Neural progenitor cell (in vitro differentiated cells): ENCODE data around the gene DAB2.

Source experiments
- EZH2 ChIP-seq: fragments of 200-600 bp; sonication (generic); IDR thresholded peaks from 2 replicates; pipeline ENCODE4 v1.6.1; 2017; ENCODE audit warnings: antibody characterized with exemption, mild to moderate bottlenecking, moderate library complexity
- TF ChIP-seq, protein P1 (sequence below): fragments of 200-600 bp; sonication (generic); IDR thresholded peaks from 2 replicates; pipeline ENCODE4 v1.5.1; 2017; ENCODE audit warnings: antibody characterized with exemption, mild to moderate bottlenecking

DNA sequence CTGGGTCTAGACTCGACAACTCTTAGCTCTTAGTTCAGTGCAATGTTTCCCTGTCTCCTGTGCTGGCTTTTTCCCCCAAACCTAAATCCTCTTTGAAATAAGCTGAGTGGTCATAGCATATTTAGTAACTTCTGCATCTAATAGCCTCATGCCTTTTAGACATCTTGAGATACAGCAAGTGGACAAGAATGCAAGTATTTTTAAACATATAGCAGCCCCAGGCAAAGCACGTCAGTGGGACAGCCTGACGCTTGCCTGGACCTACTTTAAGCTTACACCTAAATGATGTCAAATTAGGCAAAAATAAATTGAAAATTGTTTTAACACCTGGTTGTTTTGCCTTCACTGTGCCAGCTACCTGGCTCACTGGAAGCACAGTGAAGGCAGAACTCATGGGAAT, 68.5 kb downstream of the DAB2 start:
- TF ChIP-seq, protein P1, sequence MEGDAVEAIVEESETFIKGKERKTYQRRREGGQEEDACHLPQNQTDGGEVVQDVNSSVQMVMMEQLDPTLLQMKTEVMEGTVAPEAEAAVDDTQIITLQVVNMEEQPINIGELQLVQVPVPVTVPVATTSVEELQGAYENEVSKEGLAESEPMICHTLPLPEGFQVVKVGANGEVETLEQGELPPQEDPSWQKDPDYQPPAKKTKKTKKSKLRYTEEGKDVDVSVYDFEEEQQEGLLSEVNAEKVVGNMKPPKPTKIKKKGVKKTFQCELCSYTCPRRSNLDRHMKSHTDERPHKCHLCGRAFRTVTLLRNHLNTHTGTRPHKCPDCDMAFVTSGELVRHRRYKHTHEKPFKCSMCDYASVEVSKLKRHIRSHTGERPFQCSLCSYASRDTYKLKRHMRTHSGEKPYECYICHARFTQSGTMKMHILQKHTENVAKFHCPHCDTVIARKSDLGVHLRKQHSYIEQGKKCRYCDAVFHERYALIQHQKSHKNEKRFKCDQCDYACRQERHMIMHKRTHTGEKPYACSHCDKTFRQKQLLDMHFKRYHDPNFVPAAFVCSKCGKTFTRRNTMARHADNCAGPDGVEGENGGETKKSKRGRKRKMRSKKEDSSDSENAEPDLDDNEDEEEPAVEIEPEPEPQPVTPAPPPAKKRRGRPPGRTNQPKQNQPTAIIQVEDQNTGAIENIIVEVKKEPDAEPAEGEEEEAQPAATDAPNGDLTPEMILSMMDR = no peak
- no peak for TF ChIP-seq EZH2
